Posterior cingulate gyrus (tissue), 11 donors: ENCODE measurements around the gene PTPRD.
A peak's percentile ranks its signal among the peaks of the same experiment; 100 is the strongest.

Experiments
- DNase-seq, 10 donors: peaks; one replicate each; pipeline versions ENCODE4 v3.0.0 to v3.0.0-alpha.2; 2020 to 2021; ENCODE audit warnings: mixed read lengths in 3 of 10
- intact Hi-C: fragments of 100-400 bp; cut with DNase I; formaldehyde crosslinking; loops from one replicate; pipeline ENCODE4 v1.15.1; 2023

The PTPRD gene

DNA sequence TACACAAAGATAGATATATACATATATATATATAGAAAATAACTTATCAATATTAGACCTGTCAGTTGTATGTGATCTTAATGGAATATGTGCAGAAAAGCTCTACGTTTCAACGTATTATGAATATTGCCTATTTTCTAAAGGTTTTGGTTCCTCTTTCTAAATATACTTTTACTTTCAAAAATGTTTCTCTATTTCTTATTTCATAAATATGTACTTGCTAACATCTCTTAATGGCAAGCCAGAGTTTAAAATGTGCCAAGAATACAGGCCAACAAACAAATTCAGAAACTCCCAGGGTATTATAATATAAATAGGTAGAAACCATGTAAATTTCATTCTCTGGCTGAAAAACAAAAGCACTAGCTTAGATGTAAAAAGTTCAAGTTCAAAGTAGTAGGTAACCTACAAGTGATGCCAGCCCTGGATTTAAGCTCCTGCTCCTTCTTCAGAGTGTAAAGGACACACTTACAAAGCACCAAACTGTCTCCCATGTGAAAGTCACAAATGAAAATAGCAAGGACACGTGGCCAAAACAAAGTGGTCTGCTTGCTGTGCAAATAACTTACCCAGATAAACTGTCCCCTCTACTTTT, 2128.1 kb downstream of the PTPRD start:
- intact Hi-C loops = no loop called here
- no peak for DNase-seq

DNA sequence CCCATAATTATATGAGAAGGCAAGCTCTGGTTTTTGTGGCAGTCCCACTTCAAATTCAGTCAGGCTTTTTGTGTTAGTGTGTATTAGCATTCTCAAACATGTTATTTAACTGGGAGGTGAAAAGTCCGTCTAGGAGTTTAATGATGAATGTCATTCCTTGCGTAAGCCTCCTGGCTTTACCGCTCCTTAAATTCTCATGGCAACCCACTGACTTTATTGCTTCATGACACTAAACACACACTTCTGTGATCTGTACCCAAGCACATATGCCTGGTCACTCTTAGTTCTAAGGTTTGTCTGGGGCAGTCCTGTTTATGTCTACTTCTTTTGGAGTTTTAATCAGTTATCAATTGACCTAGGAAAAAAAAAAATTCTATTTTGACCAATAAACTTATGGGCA, 2135.4 kb downstream of the PTPRD start:
- no peak for DNase-seq
- intact Hi-C loops = no loop called here

DNA sequence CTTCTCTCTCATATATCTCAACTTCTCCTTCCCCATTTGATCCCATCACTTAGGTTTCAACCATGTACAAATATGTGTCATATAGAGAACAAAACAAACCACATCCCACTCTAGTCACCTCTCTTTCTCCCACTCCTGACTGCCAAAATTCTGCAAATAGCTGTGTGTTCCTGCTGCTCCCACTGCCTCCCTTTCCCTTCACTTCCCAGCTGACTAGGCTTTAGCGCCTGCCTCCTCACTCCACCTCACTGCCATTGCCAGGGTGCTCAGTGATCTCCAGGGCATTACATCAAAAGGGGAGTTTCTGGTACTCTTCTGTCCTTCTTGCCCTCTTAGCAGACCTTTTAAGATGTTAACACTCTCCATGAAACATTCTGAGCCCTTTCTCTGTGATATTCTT, 2137.9 kb downstream of the PTPRD start:
- peak in 1 of 10 donors; percentile 61 for DNase-seq
- intact Hi-C loops = no loop called here

DNA sequence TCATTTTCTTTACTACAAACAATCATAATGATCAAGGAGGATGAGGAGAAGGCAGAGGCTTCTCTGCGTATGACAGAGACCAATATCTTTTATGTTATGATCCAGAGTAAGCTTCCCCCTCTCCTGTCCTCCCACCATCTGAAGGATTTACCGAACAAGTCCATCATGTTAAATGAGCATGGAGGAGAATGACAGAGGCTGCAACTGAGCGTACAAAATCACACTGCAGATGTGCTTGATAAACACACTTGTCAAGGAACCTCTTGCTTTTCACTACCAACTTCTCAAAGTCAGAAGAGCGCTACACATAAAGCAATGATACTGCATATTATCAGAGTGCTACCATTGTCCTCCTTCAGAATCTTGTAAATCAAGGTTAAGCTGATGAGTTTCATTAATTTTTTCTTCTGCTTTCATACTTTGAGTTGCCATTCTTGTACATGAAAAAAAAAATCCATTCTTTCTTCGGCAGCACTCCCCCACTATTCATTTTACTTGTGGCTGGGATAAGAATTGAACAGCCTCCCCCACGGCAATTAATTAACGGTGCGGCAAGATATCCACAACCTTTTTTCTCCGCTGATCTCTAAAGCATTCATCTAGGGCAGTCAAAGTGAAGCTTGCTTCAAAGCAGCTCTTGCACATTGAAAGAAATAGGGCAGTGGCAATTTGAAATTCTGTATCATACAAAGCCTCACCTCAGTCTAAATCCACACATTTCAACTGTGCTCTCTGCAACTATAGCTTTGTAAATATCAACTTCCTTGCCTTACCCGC, 2139.4 kb downstream of the PTPRD start:
- DNase-seq = no peak

DNA sequence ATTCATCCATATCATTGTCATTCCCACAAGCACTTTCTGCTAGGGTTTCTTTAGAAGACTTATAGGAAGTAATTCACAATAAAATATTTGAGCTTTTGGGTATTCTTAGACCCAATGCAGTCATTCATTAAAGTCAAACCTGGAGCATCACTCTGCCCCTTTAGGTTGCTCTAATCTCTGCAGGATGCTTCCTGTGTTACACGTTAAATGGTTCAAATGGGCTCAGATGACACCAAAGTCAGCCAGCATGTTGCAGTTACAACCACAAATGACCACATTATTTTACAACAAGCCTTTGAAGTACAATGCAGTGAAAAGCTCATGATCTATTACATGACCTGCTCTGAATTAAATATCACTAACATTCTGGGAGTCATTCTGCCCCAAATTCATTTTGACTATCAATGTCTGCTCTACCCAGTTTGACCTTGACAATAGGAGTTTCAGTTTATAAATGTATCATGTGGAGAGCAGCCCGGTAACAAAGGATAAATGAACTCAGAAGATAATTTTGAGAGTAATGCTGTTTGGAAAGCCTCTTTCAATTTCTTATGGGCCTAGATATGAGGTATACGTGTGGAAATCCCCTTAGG, 2144.7 kb downstream of the PTPRD start:
- no peak for DNase-seq
- intact Hi-C loops = no loop called here

More for the DNA sequence above, 2139.4 kb downstream of the PTPRD start:
- intact Hi-C loops = no loop called here

DNA sequence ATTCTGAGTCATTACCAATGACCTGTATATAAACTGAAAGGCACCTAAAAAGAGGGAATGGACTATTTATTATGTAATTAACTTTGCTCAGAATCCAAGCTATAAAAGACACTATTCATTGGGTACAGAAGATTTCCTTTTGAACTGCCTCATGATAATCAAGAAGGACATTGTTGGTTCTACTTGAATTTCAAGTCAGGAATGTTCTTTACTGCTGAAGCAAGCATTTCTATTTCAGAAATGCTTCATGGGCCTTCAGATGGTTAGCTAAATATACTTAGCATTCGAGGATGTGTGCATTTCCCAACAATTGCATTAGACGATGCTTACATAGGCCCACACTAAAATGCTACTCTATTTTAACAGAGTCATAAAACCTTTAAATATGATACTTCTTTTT, 2155.0 kb downstream of the PTPRD start:
- no peak for DNase-seq
- intact Hi-C loops = no loop called here

DNA sequence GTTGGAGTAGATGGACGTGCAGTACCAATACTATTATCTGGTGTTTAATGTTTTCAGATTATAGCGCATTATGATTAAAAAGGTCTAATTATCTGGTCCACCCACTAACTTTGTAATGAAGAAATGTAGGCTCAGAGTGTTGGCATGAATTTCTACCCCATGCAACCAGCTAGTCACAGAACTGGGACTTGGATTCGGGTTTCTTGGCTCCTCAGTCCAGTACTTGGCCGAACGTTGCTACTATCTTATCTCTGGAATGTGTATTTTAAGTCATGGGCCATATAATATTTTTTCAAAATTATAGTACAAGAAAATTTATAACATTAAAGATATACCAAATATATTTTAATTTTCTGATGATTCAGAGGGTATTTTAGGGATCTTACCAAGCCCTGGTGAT, 2155.7 kb downstream of the PTPRD start:
- intact Hi-C loops = no loop called here
- DNase-seq = no peak

DNA sequence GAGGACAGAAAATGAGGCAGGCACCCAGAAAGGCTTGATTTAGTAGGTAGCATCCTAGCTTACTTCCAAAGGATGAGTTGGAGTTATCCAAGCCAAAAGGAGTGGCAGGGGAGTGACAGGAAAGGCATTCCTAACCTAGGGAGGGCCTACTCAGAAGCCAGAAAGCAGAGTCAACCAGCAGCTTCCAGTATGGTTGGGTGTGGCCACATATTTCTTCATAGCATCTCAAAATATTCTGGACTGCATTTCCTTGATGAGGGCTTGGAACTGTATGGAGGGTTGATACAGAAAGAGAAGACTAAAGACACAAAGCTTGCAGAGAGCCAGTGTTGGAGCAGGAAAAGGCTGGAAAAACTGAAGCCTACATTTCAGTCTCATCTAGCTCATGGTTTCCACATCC, 2156.5 kb downstream of the PTPRD start:
- intact Hi-C loops = no loop called here

DNA sequence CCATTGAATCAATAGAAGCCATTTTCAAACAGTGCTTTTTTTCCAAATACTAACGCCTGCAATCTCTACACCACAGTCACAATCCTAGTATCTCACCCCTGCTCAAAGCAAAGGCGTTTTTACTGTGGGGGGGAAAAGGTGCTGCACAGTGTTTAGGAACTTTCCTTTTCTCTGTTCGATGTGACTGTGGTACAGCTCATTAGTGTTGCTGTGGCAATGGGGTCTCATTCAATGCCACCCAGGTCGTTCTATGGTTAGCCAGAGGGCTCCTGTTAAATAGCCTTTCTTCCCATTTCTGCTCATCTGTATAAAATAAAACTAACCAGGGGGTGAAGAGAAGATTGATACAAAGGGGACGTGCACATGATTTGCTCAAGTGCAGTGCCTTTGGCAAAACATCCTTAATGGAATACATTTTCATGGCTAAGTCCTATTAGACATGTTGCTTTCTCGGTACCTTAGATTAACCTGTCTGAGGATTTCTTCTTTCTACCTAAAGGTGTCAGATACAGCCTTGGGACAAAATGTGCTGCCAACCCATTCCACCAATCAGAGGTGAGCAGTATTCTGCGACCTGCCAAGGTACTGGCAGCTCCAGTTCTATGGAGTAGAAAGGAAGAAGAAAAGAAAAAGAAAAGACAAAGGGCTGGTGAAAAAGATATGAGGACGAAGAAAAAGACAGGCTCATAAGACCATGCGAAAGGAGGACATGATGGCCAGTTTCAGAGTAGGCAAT, 2161.8 kb downstream of the PTPRD start:
- DNase-seq = no peak
- intact Hi-C loops = no loop called here

More for the DNA sequence above, 2156.5 kb downstream of the PTPRD start:
- no peak for DNase-seq

DNA sequence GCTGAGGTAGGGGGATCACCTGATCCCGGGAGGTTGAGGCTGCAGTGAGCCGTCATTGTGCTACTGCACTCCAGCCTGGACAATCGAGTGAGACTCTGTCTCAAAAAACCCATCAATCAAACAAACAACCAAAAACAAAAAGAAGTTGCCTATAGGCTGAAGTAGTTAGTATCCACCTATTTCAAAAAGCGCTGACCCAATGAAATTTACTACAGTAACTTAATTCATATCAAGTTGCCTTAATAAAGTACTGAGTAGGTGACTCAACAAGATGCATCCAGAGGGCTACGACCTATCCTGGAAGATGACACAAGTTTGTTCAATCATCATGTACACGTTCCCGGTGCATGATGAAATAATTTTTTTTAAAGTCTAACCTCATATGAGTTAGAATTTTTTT, 2164.6 kb downstream of the PTPRD start:
- intact Hi-C loops = no loop called here
- no peak for DNase-seq

DNA sequence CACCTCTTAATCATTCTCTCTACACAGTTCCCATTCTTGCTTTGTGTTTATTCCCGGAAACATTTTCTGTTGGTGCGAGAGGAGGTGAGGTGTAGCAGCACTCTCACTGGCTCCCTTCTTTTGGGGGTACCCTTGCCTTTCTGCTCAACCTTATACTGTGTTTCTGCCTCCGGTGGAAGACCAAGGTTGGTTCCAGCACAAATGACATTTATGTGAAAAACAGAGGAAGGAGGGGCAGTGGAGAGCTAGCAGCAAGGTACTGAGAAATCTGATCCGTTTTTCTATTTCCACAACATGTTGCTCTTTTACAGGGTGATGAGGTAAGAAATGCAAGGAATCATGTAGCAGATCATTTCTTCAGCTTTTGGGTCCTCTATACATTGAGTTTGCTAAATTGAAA, 2165.2 kb downstream of the PTPRD start:
- intact Hi-C loops = no loop called here

DNA sequence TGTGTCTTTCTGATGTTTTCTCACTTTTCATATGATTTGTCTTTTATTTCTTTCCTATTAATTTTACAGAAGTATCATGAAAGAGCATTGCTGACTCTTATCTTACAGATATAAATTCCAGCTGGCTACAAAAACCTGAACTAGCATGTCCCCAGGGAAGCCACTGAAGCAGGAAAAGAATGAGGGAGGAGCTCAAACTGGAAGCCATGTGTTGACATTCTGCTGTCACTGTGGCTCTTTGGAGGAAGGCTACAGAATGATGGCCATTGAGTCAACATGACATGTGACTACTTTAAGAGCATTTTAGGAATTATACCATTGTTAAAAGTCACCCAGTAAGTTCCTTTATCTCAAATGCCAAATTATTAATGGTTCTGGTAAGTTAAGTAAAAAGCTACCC, 2174.9 kb downstream of the PTPRD start:
- no peak for DNase-seq
- intact Hi-C loops = no loop called here

More for the DNA sequence above, 2165.2 kb downstream of the PTPRD start:
- DNase-seq = no peak

DNA sequence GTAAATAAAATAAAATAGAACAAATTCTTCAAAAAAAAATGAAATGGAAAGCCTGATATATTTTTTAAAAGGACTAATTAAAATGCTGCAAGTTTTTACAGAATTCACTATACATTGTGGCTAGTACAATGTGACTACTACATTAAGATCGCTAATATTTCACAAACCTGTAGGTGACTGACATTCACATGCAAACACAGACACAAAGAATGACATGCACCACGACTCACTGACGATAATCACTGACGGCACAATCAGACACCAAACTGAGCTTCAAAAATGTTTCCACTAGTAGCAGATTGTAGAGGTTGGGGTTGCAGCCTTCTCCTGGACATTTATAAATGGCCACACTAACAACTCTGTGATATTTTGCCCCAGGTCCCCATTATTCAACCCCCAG, 2175.5 kb downstream of the PTPRD start:
- intact Hi-C loops = no loop called here
- DNase-seq = no peak

DNA sequence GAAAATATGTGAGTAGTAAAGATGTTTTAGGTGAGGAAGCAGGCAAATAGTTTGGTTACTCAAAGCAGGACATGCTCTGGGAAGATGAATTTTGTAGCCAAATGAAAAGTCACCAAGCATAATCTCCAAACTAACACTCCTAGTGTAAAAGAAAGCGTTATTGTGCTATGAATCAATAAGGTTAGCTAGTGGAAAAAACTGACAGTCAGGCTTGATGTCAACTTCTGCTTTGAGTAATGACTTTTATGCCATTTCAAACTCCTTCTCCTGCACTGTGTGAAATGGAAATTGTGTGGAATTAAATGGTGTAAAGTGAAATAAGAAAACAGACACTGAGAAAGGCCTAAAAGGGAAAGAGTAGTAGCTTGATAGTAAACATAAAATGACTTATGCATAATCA, 2176.0 kb downstream of the PTPRD start:
- intact Hi-C loops = no loop called here
- no peak for DNase-seq

DNA sequence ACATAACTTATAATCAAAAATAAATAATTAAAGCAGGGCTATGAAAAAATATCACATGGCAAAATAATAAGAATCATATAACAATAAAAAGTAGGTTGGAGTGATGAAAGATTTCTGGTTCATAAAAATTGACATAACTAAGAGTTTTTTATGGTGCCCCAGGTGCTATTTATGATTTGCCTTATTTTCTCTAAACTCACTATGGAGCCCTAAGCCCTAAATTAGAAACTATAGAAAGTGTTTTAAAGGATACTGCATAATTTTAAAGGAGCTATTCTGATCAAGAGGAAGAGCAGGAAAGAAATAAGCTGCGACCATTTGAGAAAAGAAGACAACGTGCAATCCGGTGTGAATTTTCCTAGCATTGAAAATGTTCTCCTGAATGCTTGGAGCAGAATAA, 2178.2 kb downstream of the PTPRD start:
- no peak for DNase-seq
- intact Hi-C loops = no loop called here

DNA sequence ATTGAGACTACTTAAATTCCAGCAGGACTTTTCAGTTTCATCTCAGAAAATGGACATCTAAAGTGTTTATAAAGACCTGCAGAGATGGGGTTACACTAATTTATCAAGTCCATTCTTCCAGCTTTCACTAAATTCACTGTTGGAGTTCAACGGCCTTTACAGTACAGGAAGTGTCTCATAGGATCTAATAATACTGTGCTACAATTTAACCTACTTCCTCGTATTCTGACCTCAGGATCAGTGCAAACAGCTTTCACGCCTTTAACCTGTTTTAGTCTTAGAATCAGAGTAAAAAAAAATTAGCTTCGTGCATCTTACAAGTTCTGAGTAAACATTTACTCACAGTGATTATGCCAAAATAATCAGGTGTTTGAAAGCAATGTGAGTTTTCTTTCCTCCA, 2180.6 kb downstream of the PTPRD start:
- intact Hi-C loops = no loop called here
- DNase-seq = no peak

DNA sequence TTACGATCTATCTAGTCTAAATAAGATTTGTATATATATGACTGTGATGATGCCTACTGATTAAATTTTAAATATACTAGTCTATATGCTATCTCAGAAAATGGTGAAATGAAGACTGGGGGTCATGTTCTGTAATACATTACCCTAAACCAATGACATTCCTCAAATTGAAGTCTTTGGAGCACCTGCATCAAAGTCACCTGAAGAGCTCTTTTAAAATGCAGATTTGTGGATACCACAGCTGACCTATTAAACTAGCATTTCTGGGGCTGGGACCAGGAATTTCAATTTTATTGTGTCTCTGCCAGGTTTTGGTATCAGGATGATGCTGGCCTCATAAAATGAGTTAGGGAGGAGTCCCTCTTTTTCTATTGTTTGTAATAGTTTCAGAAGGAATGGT, 2181.3 kb downstream of the PTPRD start:
- no peak for DNase-seq
- intact Hi-C loops = no loop called here

DNA sequence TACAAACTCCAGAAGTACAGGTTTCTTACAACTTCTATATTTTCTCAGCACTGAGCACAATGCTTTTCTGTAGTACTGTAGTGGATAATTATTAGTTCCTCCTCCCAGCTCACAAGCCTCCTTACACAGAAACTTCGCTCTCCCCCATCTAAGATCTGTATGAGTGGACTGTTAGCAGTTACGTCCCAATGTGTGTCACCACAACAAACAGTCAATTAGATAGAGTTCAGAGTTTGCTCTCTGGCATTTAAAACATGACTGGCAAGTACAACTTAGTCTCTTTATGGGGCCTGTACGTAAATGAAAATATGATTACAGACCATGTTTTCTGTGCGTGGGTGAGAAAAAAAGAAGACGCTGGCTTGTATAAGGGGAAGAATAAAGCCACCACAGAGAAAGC, 2181.9 kb downstream of the PTPRD start:
- intact Hi-C loops = no loop called here
- DNase-seq = no peak

DNA sequence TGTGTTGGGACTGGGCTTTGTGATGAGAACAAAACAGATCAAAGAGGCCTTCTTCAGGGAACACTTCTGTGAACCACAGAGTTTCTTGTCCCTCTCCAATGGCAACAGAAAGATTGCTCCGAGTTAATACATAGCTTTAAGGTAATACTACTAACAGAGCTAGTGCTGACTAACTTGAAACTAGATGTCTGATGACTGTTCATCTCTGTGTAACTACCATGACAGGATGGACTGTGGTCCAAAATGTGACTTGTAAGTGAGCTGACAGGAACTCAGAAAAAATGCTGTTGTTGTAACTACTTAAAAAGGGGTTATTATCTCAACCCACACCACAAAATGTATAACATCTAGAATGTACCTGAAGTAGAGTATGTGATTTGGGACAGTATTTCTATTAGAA, 2183.0 kb downstream of the PTPRD start:
- intact Hi-C loops = no loop called here
- DNase-seq = no peak

DNA sequence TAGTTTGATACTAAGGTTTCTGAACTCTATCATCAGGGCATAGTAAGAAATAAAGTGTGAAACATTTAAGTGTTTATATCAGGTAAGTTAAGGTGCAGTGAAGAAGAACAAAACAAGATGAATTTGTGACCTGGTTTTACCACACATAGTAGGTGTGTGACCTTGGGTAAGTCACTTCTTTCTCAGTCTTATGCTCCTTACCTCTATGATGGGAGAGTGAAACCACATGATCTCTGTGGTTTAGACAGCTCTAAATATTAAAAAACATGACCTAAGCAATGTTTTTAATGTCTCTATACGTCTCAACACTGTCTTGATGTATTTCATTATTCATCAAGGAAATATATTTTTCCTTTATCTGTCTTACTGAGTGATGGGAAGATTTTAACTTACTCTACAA, 2183.6 kb downstream of the PTPRD start:
- DNase-seq = no peak
- intact Hi-C loops = no loop called here

DNA sequence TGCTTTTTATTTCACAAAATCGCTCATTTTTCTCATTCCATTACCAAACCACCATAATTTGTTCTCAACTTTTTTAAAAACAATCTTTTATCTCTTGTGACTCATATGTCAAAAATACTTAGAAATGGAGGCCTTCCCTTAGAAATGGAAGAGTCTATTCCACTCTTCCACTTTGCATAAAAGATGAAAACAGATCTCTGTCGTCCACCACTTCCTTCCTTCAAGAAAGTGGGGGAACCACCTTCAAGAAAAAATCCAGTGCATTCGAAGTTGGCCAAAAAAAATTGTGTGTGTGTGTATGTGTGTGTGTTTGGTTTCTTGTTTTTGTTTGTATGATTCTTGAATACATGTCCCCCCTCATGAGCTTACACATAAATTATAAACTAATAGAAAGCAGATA, 2184.4 kb downstream of the PTPRD start:
- no peak for DNase-seq
- intact Hi-C loops = no loop called here
